Endothelial cell of umbilical vein (primary cell): ENCODE results near the gene ZNF132. TPM values are rescaled to one million over a fixed set of nuclear protein-coding genes. Genes with fewer than 3 reads are reported as not detected.

Experiments used
- BruUV-seq: library from RNA; stranded (reverse); fragments of 400-500 nt; replicated peaks from 2 replicates; lab custom pipeline; 2021; lab: Mats Ljungman, UMichigan
- CTCF ChIA-PET: fragments of 300-600, 350-600 bp; sonication (Branson Sonifier 250); formaldehyde crosslinking; loops from one replicate; lab custom pipeline; 2021; ENCODE audit warnings: antibody characterized with exemption, inconsistent platforms; lab: Charles Lee
- POLR2A ChIA-PET: fragments of 300-600, 350-600 bp; sonication (Branson Sonifier 250); formaldehyde crosslinking; loops from one replicate; lab custom pipeline; 2021; ENCODE audit warnings: antibody characterized with exemption, inconsistent platforms; lab: Charles Lee
- DNase-seq: peaks from one replicate; pipeline ENCODE4 v3.0.0-alpha.2; 2011; ENCODE audit warnings: low read depth, low spot score
- FAIRE-seq: peaks from 2 replicates; lab custom pipeline; 2011; peaks lifted over from hg19 to GRCh38; lab: Jason Lieb, UNC
- H2AFZ ChIP-seq: 2 replicates; pipeline ENCODE4 v1.6.0; 2012; ENCODE audit warnings: low read depth, low read length, control low read depth, inconsistent platforms
- H3K27ac ChIP-seq: 2 replicates; pipeline ENCODE4 v1.5.1; 2011; ENCODE audit warnings: low read depth, mild to moderate bottlenecking, control low read depth, low read length, moderate library complexity; ENCODE audit not compliant: insufficient read depth
- H3K27me3 ChIP-seq, 2 experiments: 2 replicates each; pipeline versions ENCODE4 v1.6.0 to v1.6.1; 2011; ENCODE audit warnings: low read length in 2 of 2, mixed read lengths in 1 of 2; ENCODE audit not compliant: control insufficient read depth in 2 of 2, insufficient read depth in 2 of 2
- H3K36me3 ChIP-seq, 2 experiments: 2 replicates in 1 of 2; 3 replicates in 1 of 2; pipeline ENCODE4 v1.5.1; 2011; ENCODE audit warnings: low read length in 2 of 2, mild to moderate bottlenecking in 1 of 2, moderate library complexity in 1 of 2; ENCODE audit not compliant: control insufficient read depth in 2 of 2, insufficient read depth in 2 of 2; ENCODE audit errors: extremely low read depth in 1 of 2
- H3K4me1 ChIP-seq: 3 replicates; pipeline ENCODE4 v1.5.1; 2011; ENCODE audit warnings: mild to moderate bottlenecking, low read length; ENCODE audit not compliant: control insufficient read depth, insufficient read depth; ENCODE audit errors: extremely low read depth
- H3K4me2 ChIP-seq: 2 replicates; pipeline ENCODE4 v1.6.1; 2011; ENCODE audit warnings: low read length, control low read depth, mixed read lengths; ENCODE audit not compliant: insufficient read depth
- H3K4me3 ChIP-seq, 3 experiments: fragments of 200-600 bp in 1 of 3; sonication (generic), shearing (Covaris generic) in 1 of 3; replicated peaks in 1 of 3; 2 replicates each; pipeline ENCODE4 v1.5.1; 2011 to 2016; ENCODE audit warnings: control low read depth in 3 of 3, low read length in 3 of 3, mild to moderate bottlenecking in 2 of 3, inconsistent platforms in 1 of 3, low read depth in 1 of 3, moderate library complexity in 1 of 3; ENCODE audit not compliant: insufficient read depth in 1 of 3
- H3K79me2 ChIP-seq: 2 replicates; pipeline ENCODE4 v1.6.0; 2012; ENCODE audit warnings: low read length, inconsistent platforms; ENCODE audit not compliant: control insufficient read depth, insufficient read depth
- H3K9ac ChIP-seq: replicated peaks from 2 replicates; pipeline ENCODE3; 2011; ENCODE audit warnings: low read length, control low read depth; ENCODE audit not compliant: insufficient read depth; ENCODE audit errors: extremely low read depth
- H3K9me1 ChIP-seq: replicated peaks from 3 replicates; pipeline ENCODE4 v1.6.0; 2011; ENCODE audit warnings: mild to moderate bottlenecking, low read length; ENCODE audit not compliant: control insufficient read depth, insufficient read depth; ENCODE audit errors: extremely low read depth
- H3K9me3 ChIP-seq: replicated peaks from 2 replicates; pipeline ENCODE4 v1.5.1; 2012; ENCODE audit warnings: low read length, inconsistent platforms; ENCODE audit not compliant: control insufficient read depth, insufficient read depth
- H4K20me1 ChIP-seq: replicated peaks from 2 replicates; pipeline ENCODE3; 2011; ENCODE audit warnings: mild to moderate bottlenecking, low read length; ENCODE audit not compliant: control insufficient read depth, insufficient read depth; ENCODE audit errors: extremely low read depth
- EZH2 ChIP-seq: IDR thresholded peaks from 2 replicates; pipeline ENCODE4 v1.6.1; 2012; ENCODE audit warnings: borderline replicate concordance, low read depth, mild to moderate bottlenecking, moderate library complexity, low read length, inconsistent platforms; ENCODE audit not compliant: severe bottlenecking
- FOS ChIP-seq: IDR thresholded peaks from 2 replicates; pipeline ENCODE4 v1.6.1; 2011; ENCODE audit warnings: mild to moderate bottlenecking, low read length, moderate library complexity, borderline replicate concordance; ENCODE audit not compliant: insufficient read depth
- GATA2 ChIP-seq: IDR thresholded peaks from 2 replicates; pipeline ENCODE4 v1.7.0; 2011; ENCODE audit warnings: low read depth, mild to moderate bottlenecking, moderate library complexity, mixed read lengths, low read length; ENCODE audit not compliant: insufficient read length, insufficient read depth
- JUN ChIP-seq: IDR thresholded peaks from 2 replicates; pipeline ENCODE4 v1.6.1; 2011; ENCODE audit warnings: borderline replicate concordance, low read depth; ENCODE audit not compliant: insufficient read length, insufficient read depth
- MYC ChIP-seq: IDR thresholded peaks from one replicate; pipeline ENCODE4 v1.6.1; 2011; ENCODE audit warnings: mild to moderate bottlenecking, low read depth, low read length
- POLR2A ChIP-seq: IDR thresholded peaks from 2 replicates; pipeline ENCODE4 v1.6.1; 2012; ENCODE audit warnings: low read depth, mild to moderate bottlenecking, control low read depth, low read length
- POLR2AphosphoS5 ChIP-seq: IDR thresholded peaks from 2 replicates; pipeline ENCODE4 v1.6.1; 2012; ENCODE audit warnings: low read depth, mild to moderate bottlenecking, control low read depth, low read length, moderate library complexity; ENCODE audit not compliant: insufficient read depth
- dilution Hi-C: fragments of 300-500 bp; cut with MboI; formaldehyde crosslinking; loops from one replicate; pipeline ENCODE4 v1.15.0; 2019; ENCODE audit warnings: low sequenced_read_pairs; ENCODE audit not compliant: extremely low pct_ligation_motif_present
- intact Hi-C: fragments of 100-400 bp; cut with micrococcal nuclease; formaldehyde crosslinking; loops from one replicate; pipeline ENCODE4 v1.10.0; 2022
- polyA plus RNA-seq, 4 experiments: library from polyadenylated mRNA; depleted of rRNA in 3 of 4; stranded (reverse) in 3 of 4; unstranded in 1 of 4; fragments of >200 nt; gene quantifications; 2 replicates each; pipeline versions ENCODE4 v1.2.1 to v1.2.3, GENCODE V29; 2011 to 2012; ENCODE audit warnings: missing spikeins in 1 of 4
- total RNA-seq: library from RNA; stranded (reverse); gene quantifications from 2 replicates; pipeline ENCODE4 v1.2.3, GENCODE V29; 2021
- TF ChIP-seq, protein P1 (sequence below): IDR thresholded peaks from 2 replicates; pipeline ENCODE4 v1.6.1; 2011; ENCODE audit not compliant: insufficient read depth, insufficient read length
- TF ChIP-seq, protein P2 (sequence below), 2 donors: IDR thresholded peaks; 1 replicate in 1 of 2; 2 replicates in 1 of 2; pipeline ENCODE4 v1.5.1; 2011; ENCODE audit warnings: low read length in 2 of 2, mild to moderate bottlenecking in 2 of 2, moderate library complexity in 2 of 2, control low read depth in 1 of 2, inconsistent platforms in 1 of 2, low read depth in 1 of 2; ENCODE audit not compliant: insufficient read depth in 1 of 2; ENCODE audit errors: extremely low read depth in 1 of 2

The ZNF132 gene
- total and polyA plus RNA-seq, 2 donors (not counting 3 experiments of a cell fraction or from before 2014, with no cell fraction given), result 0.54 to 4.2 TPM

DNA sequence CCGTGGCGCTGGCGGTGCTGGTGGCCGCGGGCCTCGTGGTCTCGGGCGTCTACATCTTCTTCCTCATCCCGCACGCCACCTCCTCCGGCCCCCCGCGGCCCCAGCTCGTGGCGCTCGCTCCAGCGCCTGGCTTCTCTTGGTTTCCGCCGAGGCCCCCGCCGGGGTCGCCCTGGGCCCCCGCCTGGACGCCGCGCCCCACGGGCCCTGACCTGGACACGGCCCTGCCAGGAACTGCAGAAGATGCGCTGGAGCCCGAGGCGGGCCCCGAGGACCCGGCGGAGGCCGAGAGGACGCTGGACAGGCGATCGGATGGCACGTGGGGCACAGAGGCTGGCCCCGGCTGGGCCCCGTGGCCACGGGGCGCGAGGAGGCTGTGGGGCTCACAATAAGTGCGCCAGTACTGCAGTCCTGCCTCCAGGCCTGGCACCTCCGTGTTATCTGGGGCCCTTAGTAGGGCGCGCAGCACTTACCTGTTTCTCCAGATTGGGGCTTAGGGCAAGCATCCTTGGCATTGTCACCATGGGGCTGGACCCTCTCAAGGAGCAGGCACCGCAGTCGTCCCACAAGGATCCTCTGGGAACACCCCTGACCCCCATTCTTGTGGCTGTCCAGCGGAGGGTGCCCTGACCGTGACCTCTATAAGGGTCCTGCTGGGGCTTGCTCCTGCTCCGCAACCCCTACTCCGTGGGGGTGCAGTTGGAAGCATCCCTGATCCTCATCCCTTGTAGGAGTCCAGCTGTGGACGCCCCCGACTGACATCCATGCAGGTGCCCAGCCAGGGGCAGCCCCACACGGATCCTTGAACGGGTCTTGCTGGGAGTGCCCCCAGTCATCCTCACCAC is 43.0 kb downstream of the ZNF132 start:
- H2AFZ ChIP-seq, result no peak overlapping the region
- no peak for FAIRE-seq
- H3K79me2 ChIP-seq, result peaks cover 3% of the 10 kb centered on the region
- DNase-seq, result no peak
- no peaks in the 10 kb centered on the region for H4K20me1 ChIP-seq
- peaks cover 8% of the 10 kb centered on the region for H3K4me1 ChIP-seq
- H3K4me3 ChIP-seq, result no peak overlapping the region
- no peaks in the 10 kb centered on the region for H3K27me3 ChIP-seq
- POLR2A ChIA-PET, result no interaction called here
- TF ChIP-seq FOS, result no peak
- TF ChIP-seq POLR2AphosphoS5, result no peak
- no peak for TF ChIP-seq EZH2
- TF ChIP-seq GATA2, result no peak
- TF ChIP-seq, protein P1, sequence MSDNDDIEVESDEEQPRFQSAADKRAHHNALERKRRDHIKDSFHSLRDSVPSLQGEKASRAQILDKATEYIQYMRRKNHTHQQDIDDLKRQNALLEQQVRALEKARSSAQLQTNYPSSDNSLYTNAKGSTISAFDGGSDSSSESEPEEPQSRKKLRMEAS, result no peak
- no peak for TF ChIP-seq POLR2A
- TF ChIP-seq, protein P2, sequence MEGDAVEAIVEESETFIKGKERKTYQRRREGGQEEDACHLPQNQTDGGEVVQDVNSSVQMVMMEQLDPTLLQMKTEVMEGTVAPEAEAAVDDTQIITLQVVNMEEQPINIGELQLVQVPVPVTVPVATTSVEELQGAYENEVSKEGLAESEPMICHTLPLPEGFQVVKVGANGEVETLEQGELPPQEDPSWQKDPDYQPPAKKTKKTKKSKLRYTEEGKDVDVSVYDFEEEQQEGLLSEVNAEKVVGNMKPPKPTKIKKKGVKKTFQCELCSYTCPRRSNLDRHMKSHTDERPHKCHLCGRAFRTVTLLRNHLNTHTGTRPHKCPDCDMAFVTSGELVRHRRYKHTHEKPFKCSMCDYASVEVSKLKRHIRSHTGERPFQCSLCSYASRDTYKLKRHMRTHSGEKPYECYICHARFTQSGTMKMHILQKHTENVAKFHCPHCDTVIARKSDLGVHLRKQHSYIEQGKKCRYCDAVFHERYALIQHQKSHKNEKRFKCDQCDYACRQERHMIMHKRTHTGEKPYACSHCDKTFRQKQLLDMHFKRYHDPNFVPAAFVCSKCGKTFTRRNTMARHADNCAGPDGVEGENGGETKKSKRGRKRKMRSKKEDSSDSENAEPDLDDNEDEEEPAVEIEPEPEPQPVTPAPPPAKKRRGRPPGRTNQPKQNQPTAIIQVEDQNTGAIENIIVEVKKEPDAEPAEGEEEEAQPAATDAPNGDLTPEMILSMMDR (IDR thresholded peaks at IDR 0.05; ENCODE audit: extremely low read depth in 1 of 2, insufficient read depth in 1 of 2, low read depth in 1 of 2, low read length in 2 of 2), result no peak
- no peak for TF ChIP-seq JUN
- no peak for TF ChIP-seq MYC
- no peak overlapping the region for H3K9ac ChIP-seq
- no peaks in the 10 kb centered on the region for H3K9me1 ChIP-seq
- H3K9me3 ChIP-seq, result no peaks in the 10 kb centered on the region
- no peak overlapping the region for H3K27ac ChIP-seq
- no TSS peak for BruUV-seq
- dilution Hi-C loops, result no loop called here
- peaks cover 6 to 21% of the 10 kb centered on the region in 2 experiments for H3K36me3 ChIP-seq
- intact Hi-C loops, result no loop called here
- H3K4me2 ChIP-seq, result no peak overlapping the region
- CTCF ChIA-PET, result no interaction called here
